Measurements from ENCODE around the gene GATAD1. TPM values are rescaled to one million over a fixed set of nuclear protein-coding genes. Genes with fewer than 3 reads are reported as not detected.
"Not testable (repeated sequence)": the region's sequence is repeated elsewhere in the genome, so short reads cannot be mapped to it uniquely, and the experiment has no call there.

GATAD1 gene, protein sequence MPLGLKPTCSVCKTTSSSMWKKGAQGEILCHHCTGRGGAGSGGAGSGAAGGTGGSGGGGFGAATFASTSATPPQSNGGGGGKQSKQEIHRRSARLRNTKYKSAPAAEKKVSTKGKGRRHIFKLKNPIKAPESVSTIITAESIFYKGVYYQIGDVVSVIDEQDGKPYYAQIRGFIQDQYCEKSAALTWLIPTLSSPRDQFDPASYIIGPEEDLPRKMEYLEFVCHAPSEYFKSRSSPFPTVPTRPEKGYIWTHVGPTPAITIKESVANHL
- 10 to 100 TPM; 32.4 to 63.4 (median 40.3) TPM for polyA plus RNA-seq (ENCODE audit: insufficient read length in 4 of 4)

GRCh38 chr7:92447345-92448204, at the start of gene GATAD1:
GATAD1 (plus strand) TSS chr7:92447482; CDS start chr7:92447730, 248 bp downstream.
- DNase-seq (ENCODE audit: low read depth in 4 of 4, low spot score in 3 of 4): peak; percentile 76 to 88 (median 84)

DNA sequence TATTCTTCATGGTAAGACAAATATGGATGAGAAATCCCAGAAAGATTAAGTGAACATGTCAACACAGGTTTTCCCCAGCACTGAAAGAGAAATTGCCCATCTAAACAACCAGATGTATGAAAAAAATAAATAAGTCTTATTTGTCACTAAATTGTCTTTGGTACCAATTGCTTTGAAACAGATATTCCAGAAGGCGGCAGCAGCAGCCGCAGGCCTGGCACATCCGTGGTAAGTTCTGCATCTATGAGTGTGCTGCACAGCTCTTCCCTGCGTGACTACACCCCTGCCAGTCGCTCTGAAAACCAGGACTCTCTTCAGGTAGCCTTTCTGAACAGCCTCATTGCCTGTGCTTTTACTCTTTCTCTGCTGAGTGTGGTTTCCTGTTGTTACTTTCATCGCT, 49.7 kb upstream of the GATAD1 start:
- DNase-seq (ENCODE audit: low read depth in 4 of 4, low spot score in 3 of 4): no peak

DNA sequence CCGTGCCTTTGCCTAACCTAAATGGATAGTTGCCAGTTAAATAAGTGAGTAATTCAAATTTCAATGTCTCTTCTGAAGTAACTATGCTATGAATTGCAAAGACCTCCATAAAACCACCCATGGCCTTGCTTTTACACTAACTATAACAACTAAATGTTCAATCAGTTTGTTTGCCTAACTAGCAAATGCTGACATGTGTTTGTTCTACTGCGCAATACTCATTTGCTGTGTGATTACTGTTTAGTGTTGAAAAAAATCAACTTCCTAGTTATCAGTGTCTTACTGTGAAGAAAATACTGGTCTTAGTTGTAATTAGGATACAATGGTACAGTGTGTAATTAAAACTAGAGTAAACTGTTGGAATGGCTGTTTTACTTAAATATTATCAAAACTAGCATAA, 47.3 kb upstream of the GATAD1 start:
- DNase-seq (ENCODE audit: low read depth in 4 of 4, low spot score in 3 of 4): no peak

DNA sequence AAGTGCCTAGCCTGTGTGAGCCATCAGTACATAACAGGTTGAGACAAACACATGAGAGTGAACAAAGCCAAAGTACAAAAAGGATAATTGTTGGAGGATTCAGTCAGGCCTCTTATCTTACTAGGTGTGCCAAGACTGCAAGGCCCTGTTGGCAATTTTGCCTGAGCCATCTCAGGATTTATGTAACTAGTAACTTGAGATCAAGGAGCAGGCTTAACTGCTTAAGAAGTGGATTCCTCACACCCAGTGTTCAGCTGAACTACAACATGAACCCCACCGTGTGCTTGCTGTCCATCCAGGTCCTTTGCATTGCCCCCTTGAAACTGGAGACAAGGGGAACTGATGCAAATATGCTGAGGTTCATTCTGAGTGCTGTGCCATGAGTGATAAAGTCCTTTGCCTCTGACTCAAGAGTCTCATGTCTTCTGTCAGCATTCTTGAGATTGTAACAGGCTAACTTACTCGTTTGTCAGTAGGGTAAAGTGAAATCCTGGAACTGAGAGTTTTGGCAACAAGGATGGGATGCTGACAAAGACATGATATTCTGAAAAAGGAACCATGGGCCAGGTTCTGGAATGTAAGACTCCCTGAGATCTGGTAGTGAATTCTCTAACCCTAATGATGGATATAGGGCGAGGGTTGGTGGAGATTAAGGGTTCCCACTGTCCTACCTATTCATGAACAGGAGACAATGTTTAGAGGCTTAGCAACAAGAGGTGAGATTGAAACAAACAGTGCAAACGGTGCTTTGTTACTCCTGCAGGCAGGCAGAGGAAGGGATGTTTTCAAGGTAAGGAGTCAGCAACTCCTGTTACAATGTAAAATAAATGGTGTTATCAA, 44.1 kb upstream of the GATAD1 start:
- no peak for DNase-seq (ENCODE audit: low read depth in 4 of 4, low spot score in 3 of 4)

DNA sequence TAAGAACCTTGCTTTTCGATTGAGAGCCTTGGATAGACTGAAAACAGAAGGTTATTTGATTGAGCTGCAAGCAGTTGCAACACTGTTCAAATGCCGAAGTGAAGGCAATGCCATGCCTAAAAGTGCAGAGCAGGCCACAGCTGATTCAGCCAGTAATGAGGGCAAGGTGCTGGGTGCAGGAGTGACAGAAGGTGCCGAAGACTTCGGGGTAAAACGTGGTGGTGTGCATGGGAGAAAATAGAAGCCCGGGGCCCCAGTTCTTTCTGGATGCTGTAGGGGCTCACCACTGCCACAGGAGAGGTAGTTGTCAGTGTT, 43.6 kb upstream of the GATAD1 start:
- no peak for DNase-seq (ENCODE audit: low read depth in 4 of 4, low spot score in 3 of 4)

DNA sequence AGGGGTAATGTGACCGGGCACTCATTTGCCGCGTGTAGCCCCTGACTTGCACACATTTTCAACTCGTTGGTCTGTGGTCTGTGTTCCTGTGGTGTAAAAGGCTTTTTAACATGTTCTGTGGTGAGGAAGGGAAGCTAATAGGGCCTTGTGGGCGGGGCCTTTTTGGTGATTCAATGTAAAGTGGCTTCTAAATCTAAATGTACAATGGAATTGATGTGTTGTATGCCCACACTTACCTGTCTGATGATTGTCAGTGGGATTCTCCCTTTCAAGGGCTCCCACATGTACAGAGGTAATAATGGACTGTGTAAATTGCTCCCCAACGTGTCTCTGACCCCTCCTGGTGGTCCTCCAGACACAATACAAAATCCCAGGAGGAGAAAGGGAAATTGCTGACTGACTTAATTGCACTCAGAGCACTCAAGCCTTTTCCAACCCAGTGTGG, 43.1 kb upstream of the GATAD1 start:
- no peak for DNase-seq (ENCODE audit: low read depth in 4 of 4, low spot score in 3 of 4)

DNA sequence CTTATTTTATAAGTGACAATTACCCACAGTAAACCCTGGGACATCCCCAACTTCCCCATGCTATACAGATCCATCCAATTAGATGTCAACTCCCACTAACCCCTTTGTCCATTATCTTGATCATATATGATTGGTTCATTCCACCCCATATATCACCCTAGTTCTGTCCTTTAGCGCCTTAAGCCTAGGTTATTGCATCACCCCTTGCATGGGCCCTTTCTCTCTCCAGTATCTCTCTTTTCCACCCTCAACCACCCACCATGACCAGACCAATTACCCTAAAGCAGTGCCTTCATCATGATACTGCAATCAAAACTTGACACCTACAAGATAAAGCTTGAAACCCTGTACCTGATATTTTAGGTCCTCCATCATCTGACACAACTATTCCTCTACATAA, 37.9 kb upstream of the GATAD1 start:
- no peak for DNase-seq (ENCODE audit: low read depth in 4 of 4, low spot score in 3 of 4)

GRCh38 chr7:92410162-92410561, 37.1 kb upstream of the GATAD1 start:
- DNase-seq (ENCODE audit: low read depth in 4 of 4, low spot score in 3 of 4): not testable (repeated sequence)

- DNase-seq (ENCODE audit: low read depth in 4 of 4, low spot score in 3 of 4): no peak
Measured at GRCh38 chr7:92412745-92413144, 34.5 kb upstream of the GATAD1 start.

DNA sequence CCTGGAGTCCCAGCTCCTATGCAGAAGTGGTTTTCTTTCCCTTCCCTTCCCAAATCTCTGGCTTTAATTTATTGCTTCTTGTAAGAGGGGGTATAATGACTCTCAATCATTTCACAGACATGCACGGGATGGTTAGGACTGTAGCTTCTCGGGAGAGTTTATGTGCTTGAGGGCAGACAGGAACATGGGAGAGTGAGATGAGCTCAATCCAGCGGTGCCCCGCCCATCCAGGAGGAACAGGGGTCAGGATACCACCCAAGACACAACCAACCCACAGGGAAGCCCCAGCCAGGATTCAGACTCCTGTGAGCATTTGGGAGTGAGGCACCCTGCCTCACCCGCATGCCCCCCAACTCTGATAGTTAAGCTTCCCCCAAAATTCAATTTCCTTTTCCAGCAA, 33.7 kb upstream of the GATAD1 start:
- DNase-seq (ENCODE audit: low read depth in 4 of 4, low spot score in 3 of 4): no peak

- no peak for DNase-seq (ENCODE audit: low read depth in 4 of 4, low spot score in 3 of 4)
Measured at GRCh38 chr7:92415225-92415624, 32.1 kb upstream of the GATAD1 start.

GRCh38 chr7:92417913-92418312, 29.4 kb upstream of the GATAD1 start:
- no peak for DNase-seq (ENCODE audit: low read depth in 4 of 4, low spot score in 3 of 4)

DNA sequence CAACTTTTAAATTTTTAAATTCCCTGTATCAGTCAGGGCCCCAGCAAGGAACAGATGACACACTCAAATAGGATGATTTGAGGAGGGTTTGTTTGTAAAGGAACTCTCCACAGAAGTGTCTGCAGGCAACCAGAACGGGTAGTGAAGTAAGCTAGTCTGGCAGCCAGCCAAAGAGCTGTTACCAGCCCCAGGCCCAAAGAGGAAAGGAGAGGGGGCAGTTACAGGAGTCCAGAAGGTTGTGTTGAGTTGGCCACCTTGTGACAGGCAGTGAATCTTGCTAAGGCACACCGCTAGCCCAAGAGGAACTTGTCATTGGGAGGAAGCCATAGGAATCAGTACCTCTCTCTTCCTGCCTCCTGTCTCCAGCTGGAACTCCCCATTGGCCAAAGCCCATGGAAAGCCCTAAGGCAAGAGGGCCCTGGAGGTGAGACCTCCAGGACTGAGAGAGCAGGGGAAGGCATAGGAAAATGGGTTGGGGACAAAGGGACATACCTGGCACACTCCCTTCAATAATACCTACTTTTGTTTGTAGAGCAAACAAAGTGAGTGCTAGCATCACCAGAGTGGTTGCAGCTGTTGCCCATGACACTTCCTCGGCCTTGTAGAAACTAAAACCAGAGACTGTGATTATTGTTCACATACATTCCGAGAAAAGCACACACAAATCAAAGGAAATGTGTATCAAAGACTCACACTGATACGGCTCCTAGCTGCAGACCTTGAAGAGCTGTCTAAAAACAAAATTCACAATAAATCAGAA, 25.4 kb upstream of the GATAD1 start:
- peak in 2 of 4 donors; percentile 18 to 23 for DNase-seq (ENCODE audit: low read depth in 4 of 4, low spot score in 3 of 4)

- DNase-seq (ENCODE audit: low read depth in 4 of 4, low spot score in 3 of 4): no peak
Measured at GRCh38 chr7:92422926-92423325, 24.4 kb upstream of the GATAD1 start.

DNA sequence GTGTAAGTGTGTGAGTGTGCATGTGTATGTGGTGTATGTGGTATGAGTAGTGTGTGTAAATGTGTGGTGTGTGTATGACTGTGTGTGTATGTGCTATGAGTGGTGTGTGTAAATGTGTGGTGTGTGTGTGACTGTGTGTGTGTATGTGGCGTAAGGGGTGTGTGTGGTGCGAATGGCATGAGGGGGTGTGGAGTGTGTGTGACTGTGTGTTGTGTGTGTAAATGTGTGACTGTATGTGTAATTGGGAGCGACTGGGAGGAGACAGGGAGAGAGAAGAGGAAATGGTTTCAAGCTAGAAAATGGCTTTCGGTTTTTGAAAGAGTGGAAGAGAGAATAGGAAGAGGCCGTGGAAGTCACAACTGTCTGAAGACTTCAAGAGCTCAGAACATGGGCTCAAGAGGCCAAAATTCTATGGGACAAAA, 23.6 kb upstream of the GATAD1 start:
- no peak for DNase-seq (ENCODE audit: low read depth in 4 of 4, low spot score in 3 of 4)

- DNase-seq (ENCODE audit: low read depth in 4 of 4, low spot score in 3 of 4): no peak
Measured at GRCh38 chr7:92425311-92425947, 21.9 kb upstream of the GATAD1 start.

- DNase-seq (ENCODE audit: low read depth in 4 of 4, low spot score in 3 of 4): no peak
Measured at GRCh38 chr7:92427193-92427592, 20.1 kb upstream of the GATAD1 start.

DNA sequence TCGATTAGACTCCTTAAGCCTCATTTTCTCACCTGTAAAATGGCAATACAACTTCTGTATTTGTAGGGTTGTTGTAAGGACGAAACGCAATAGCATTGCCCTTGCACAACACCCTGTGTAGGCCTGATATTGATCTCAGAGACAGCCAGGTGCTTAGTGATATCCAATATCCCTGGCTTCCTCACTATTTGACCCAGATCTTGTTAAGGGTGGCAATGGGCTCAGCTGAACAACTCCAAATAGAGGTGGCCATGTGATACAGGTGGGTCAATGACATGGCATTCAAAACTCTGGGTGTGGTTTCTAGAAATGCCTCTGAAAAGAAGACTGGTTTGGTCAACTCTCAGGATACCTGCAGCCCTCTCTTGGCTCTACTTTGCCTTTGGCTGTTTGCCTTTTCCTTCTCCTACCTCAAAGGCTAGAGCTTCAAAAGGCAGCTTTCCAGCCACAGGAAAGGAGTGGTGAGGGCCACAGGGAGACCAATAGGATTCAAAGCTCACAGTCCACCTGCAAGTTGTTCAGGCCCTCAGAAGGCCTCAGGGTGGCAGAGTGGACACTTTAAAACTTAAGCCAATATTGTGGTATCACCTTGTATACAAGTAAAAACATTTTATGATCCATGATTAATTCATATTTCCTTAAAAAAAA, 14.9 kb upstream of the GATAD1 start:
- no peak for DNase-seq (ENCODE audit: low read depth in 4 of 4, low spot score in 3 of 4)

DNA sequence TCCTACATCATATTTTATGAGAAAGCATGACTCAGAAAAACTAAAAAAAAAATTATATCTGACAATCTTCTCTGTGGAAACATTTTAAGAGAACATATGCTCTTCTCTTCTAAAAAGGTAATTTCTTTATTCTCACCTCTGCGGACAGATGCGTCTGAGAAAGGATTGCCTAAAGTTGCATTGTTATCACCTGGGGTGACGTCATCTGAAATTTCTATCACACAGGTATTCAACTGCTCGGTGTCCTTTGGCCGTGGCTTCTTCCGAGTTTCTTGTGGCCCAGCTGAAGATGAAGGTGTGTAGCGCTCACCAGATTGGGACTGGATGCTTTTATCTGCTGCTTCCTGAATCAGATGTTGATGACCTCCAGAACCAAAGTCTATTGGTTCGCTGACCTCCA, 14.3 kb upstream of the GATAD1 start:
- no peak for DNase-seq (ENCODE audit: low read depth in 4 of 4, low spot score in 3 of 4)
